GM20000 (cell line): Measurements from ENCODE around the gene DOLK.

ENCODE experiments used
- DNase-seq: peaks from one replicate; pipeline ENCODE4 v3.0.0; 2012; ENCODE audit warnings: low spot score
- CTCF ChIP-seq: IDR thresholded peaks from 2 replicates; pipeline ENCODE4 v1.5.1; 2012; ENCODE audit warnings: mild to moderate bottlenecking, control low read depth; ENCODE audit errors: extremely low read depth, missing control alignments

Gene DOLK

GRCh38 chr9:128895556-128895955, 51.8 kb downstream of the DOLK start:
- no peak for DNase-seq
- TF ChIP-seq CTCF, result no peak
